ENCODE measurements around the gene ABCA7. TPM values are rescaled to one million over a fixed set of nuclear protein-coding genes. Genes with fewer than 3 reads are reported as not detected.
A peak's percentile ranks its signal among the peaks of the same experiment; 100 is the strongest.

Gene ABCA7
- total RNA-seq, 1 experiment from 2014 or later: 0.82 TPM

- no peak for DNase-seq (ENCODE audit: low read depth in 1 of 2, low spot score in 2 of 2)
- Histone ChIP-seq H3K9me3 (replicated peaks) (no peaks in the 10 kb centered on the region), H3K27me3 (replicated peaks) (peaks cover 64% of the 10 kb centered on the region), H3K27ac (no peak within 1 kb of the TSS), H3K4me3 (peak within 1 kb of the TSS; percentile 11), H3K4me1 (replicated peaks) (peaks cover 34% of the 10 kb centered on the region), H3K36me3 (no peaks in the 10 kb centered on the region)
Measured at GRCh38 chr19:1066748-1067340, 26.9 kb downstream of the ABCA7 start, which contains the start of gene ARHGAP45. Gene ARHGAP45 (plus strand): TSS chr19:1067167. CDS start chr19:1067406, 239 bp downstream.

GRCh38 chr19:1067341-1067957, 27.5 kb downstream of the ABCA7 start:
- no peak for DNase-seq (ENCODE audit: low read depth in 1 of 2, low spot score in 2 of 2)
- Histone ChIP-seq H3K36me3 (no peaks in the 10 kb centered on the region), H3K9me3 (replicated peaks) (no peaks in the 10 kb centered on the region), H3K4me3 (peak overlapping the region; percentile 11), H3K27me3 (replicated peaks) (peaks cover 70% of the 10 kb centered on the region), H3K27ac (no peak overlapping the region), H3K4me1 (replicated peaks) (peaks cover 34% of the 10 kb centered on the region)

GRCh38 chr19:1068009-1069001, 28.4 kb downstream of the ABCA7 start:
- no peak overlapping the region for H3K4me3 ChIP-seq
- no peaks in the 10 kb centered on the region for H3K9me3 ChIP-seq (replicated peaks)
- H3K36me3 ChIP-seq: no peaks in the 10 kb centered on the region
- H3K27ac ChIP-seq: no peak overlapping the region
- H3K27me3 ChIP-seq (replicated peaks): peaks cover 70% of the 10 kb centered on the region
- DNase-seq (ENCODE audit: low read depth in 1 of 2, low spot score in 2 of 2): no peak
- H3K4me1 ChIP-seq (replicated peaks): peaks cover 34% of the 10 kb centered on the region

- Histone ChIP-seq H3K4me1 (replicated peaks) (peaks cover 34% of the 10 kb centered on the region), H3K9me3 (replicated peaks) (no peaks in the 10 kb centered on the region), H3K27me3 (replicated peaks) (peaks cover 70% of the 10 kb centered on the region), H3K4me3 (no peak overlapping the region), H3K27ac (no peak overlapping the region), H3K36me3 (no peaks in the 10 kb centered on the region)
- no peak for DNase-seq (ENCODE audit: low read depth in 1 of 2, low spot score in 2 of 2)
Measured at GRCh38 chr19:1069009-1069779, 29.3 kb downstream of the ABCA7 start.

- Histone ChIP-seq H3K27ac (no peak overlapping the region), H3K4me3 (no peak overlapping the region), H3K27me3 (replicated peaks) (peaks cover 64% of the 10 kb centered on the region), H3K9me3 (replicated peaks) (no peaks in the 10 kb centered on the region), H3K36me3 (no peaks in the 10 kb centered on the region), H3K4me1 (replicated peaks) (peaks cover 24% of the 10 kb centered on the region)
- DNase-seq (ENCODE audit: low read depth in 1 of 2, low spot score in 2 of 2): no peak
Measured at GRCh38 chr19:1070576-1070930, 30.6 kb downstream of the ABCA7 start.

- Histone ChIP-seq H3K27me3 (replicated peaks) (peaks cover 61% of the 10 kb centered on the region), H3K4me3 (no peak overlapping the region)
- no peak for DNase-seq (ENCODE audit: low read depth in 1 of 2, low spot score in 2 of 2)
Measured at GRCh38 chr19:1070931-1071791, 31.3 kb downstream of the ABCA7 start.

GRCh38 chr19:1072371-1073015, 32.6 kb downstream of the ABCA7 start:
- no peaks in the 10 kb centered on the region for H3K36me3 ChIP-seq

More at GRCh38 chr19:1070931-1071791, 31.3 kb downstream of the ABCA7 start:
- Histone ChIP-seq H3K36me3 (no peaks in the 10 kb centered on the region), H3K4me1 (replicated peaks) (peaks cover 21% of the 10 kb centered on the region), H3K9me3 (replicated peaks) (no peaks in the 10 kb centered on the region), H3K27ac (no peak overlapping the region)

GRCh38 chr19:1073063-1073955, 33.4 kb downstream of the ABCA7 start:
- DNase-seq (ENCODE audit: low read depth in 1 of 2, low spot score in 2 of 2): no peak
- Histone ChIP-seq H3K36me3 (no peaks in the 10 kb centered on the region), H3K27ac (no peak overlapping the region), H3K9me3 (replicated peaks) (no peaks in the 10 kb centered on the region), H3K4me1 (replicated peaks) (peaks cover 7% of the 10 kb centered on the region), H3K27me3 (replicated peaks) (peaks cover 47% of the 10 kb centered on the region), H3K4me3 (no peak overlapping the region)

More at GRCh38 chr19:1072371-1073015, 32.6 kb downstream of the ABCA7 start:
- H3K27ac ChIP-seq: no peak overlapping the region
- no peaks in the 10 kb centered on the region for H3K9me3 ChIP-seq (replicated peaks)
- peaks cover 54% of the 10 kb centered on the region for H3K27me3 ChIP-seq (replicated peaks)
- H3K4me1 ChIP-seq (replicated peaks): peaks cover 9% of the 10 kb centered on the region
- no peak overlapping the region for H3K4me3 ChIP-seq
- no peak for DNase-seq (ENCODE audit: low read depth in 1 of 2, low spot score in 2 of 2)

GRCh38 chr19:1073956-1074517, 34.1 kb downstream of the ABCA7 start:
- no peak overlapping the region for H3K4me3 ChIP-seq
- no peak overlapping the region for H3K27ac ChIP-seq
- no peak for DNase-seq (ENCODE audit: low read depth in 1 of 2, low spot score in 2 of 2)
- peaks cover 7% of the 10 kb centered on the region for H3K4me1 ChIP-seq (replicated peaks)
- H3K27me3 ChIP-seq (replicated peaks): peaks cover 39% of the 10 kb centered on the region
- no peaks in the 10 kb centered on the region for H3K9me3 ChIP-seq (replicated peaks)
- no peaks in the 10 kb centered on the region for H3K36me3 ChIP-seq

- Histone ChIP-seq H3K4me1 (replicated peaks) (peaks cover 7% of the 10 kb centered on the region), H3K9me3 (replicated peaks) (no peaks in the 10 kb centered on the region), H3K36me3 (no peaks in the 10 kb centered on the region), H3K27ac (no peak overlapping the region), H3K27me3 (replicated peaks) (peaks cover 33% of the 10 kb centered on the region), H3K4me3 (no peak overlapping the region)
- DNase-seq (ENCODE audit: low read depth in 1 of 2, low spot score in 2 of 2): no peak
Measured at GRCh38 chr19:1074544-1075283, 34.8 kb downstream of the ABCA7 start.

- no peaks in the 10 kb centered on the region for H3K36me3 ChIP-seq
- no peak overlapping the region for H3K4me3 ChIP-seq
- H3K27ac ChIP-seq: no peak overlapping the region
- peaks cover 20% of the 10 kb centered on the region for H3K27me3 ChIP-seq (replicated peaks)
- H3K9me3 ChIP-seq (replicated peaks): 0 out of 2 replicates have a peak, but pooled peaks cover 2% of the 10 kb centered on the region
- peaks cover 3% of the 10 kb centered on the region for H3K4me1 ChIP-seq (replicated peaks)
- DNase-seq (ENCODE audit: low read depth in 1 of 2, low spot score in 2 of 2): no peak
Measured at GRCh38 chr19:1076046-1076386, 36.1 kb downstream of the ABCA7 start.

All from SJSA1 (cell line).